Spleen (tissue), 11 donors: ENCODE data around the gene EYS. TPM values are rescaled to one million over a fixed set of nuclear protein-coding genes. Genes with fewer than 3 reads are reported as not detected.

Experiments used
- DNase-seq: peaks from one replicate; pipeline ENCODE4 v3.0.0-alpha.2; 2020
- H3K27ac ChIP-seq, 8 donors: fragments of 200-600 bp; sonication (generic) in 7 of 8; 1 replicate in 4 of 8; 2 replicates in 4 of 8; pipeline versions ENCODE4 v1.5.0 to v1.8.0; 2016 to 2021; ENCODE audit warnings: inconsistent platforms in 4 of 8, mild to moderate bottlenecking in 4 of 8, moderate library complexity in 1 of 8
- H3K27me3 ChIP-seq, 7 donors: fragments of 200-600 bp; sonication (generic) in 6 of 7; replicated peaks in 1 of 7; 1 replicate in 4 of 7; 2 replicates in 3 of 7; pipeline versions ENCODE4 v1.5.0 to v1.8.0; 2016 to 2021; ENCODE audit warnings: inconsistent platforms in 3 of 7, mild to moderate bottlenecking in 1 of 7
- H3K36me3 ChIP-seq, 6 donors: fragments of 200-600 bp; sonication (generic) in 5 of 6; 1 replicate in 4 of 6; 2 replicates in 2 of 6; pipeline versions ENCODE4 v1.5.0 to v1.8.0; 2016 to 2021; ENCODE audit warnings: inconsistent platforms in 2 of 6
- H3K4me1 ChIP-seq, 6 donors: fragments of 200-600 bp; sonication (generic) in 5 of 6; 1 replicate in 3 of 6; 2 replicates in 3 of 6; pipeline versions ENCODE4 v1.5.0 to v1.8.0; 2016 to 2021; ENCODE audit warnings: inconsistent platforms in 3 of 6
- H3K4me3 ChIP-seq, 8 donors: fragments of 200-600 bp; sonication (generic) in 7 of 8; 1 replicate in 4 of 8; 2 replicates in 4 of 8; pipeline versions ENCODE4 v1.5.0 to v1.8.0; 2016 to 2021; ENCODE audit warnings: inconsistent platforms in 4 of 8, mild to moderate bottlenecking in 4 of 8, moderate library complexity in 2 of 8
- H3K9me3 ChIP-seq, 8 donors: fragments of 200-600 bp; sonication (generic) in 7 of 8; 1 replicate in 4 of 8; 2 replicates in 4 of 8; pipeline versions ENCODE4 v1.5.0 to v1.8.0; 2016 to 2021; ENCODE audit warnings: inconsistent platforms in 4 of 8
- CTCF ChIP-seq, 11 experiments: fragments of 200-600 bp in 7 of 11; fragments of 450-650 bp in 4 of 11; sonication (generic) in 4 of 11; IDR thresholded peaks in 8 of 11; conservative IDR thresholded peaks in 3 of 11; 1 replicate in 7 of 11; 2 replicates in 4 of 11; pipeline versions ENCODE4 v1.4.0 to v1.8.0; 2016 to 2021; ENCODE audit warnings: antibody characterized with exemption in 11 of 11, inconsistent platforms in 4 of 11, mild to moderate bottlenecking in 1 of 11
- POLR2A ChIP-seq, 3 donors: fragments of 450-650 bp; IDR thresholded peaks; one replicate each; pipeline ENCODE4 v1.5.1; 2017; ENCODE audit warnings: antibody characterized with exemption in 3 of 3, mild to moderate bottlenecking in 1 of 3
- POLR2AphosphoS5 ChIP-seq, 3 donors: sonication (generic); formaldehyde crosslinking; IDR thresholded peaks; one replicate each; pipeline ENCODE4 v1.5.1; 2017; ENCODE audit warnings: antibody characterized with exemption in 3 of 3
- WGBS, 5 donors: extraction: QIAGEN DNeasy Blood & Tissue Kit in 3 of 5; methylation state at CpG; one replicate each; pipeline versions ENCODE4 v1.1.5 to v1.1.7; 2013 to 2018; 5-methylcytosine and 5-hydroxymethylcytosine counted together
- intact Hi-C: fragments of 100-400 bp; cut with DNase I; formaldehyde crosslinking; loops from one replicate; pipeline ENCODE4 v1.15.0; 2023; ENCODE audit warnings: low total_unique reads
- polyA plus RNA-seq, 3 donors: library from polyadenylated mRNA; stranded (reverse); fragments of 200-250 nt; gene quantifications; one replicate each; pipeline ENCODE4 v1.2.1, GENCODE V29; 2013
- total RNA-seq, 7 donors: library from RNA; depleted of rRNA in 3 of 7; stranded (reverse); fragments of >200 nt in 3 of 7; fragmentation: NEBNext Ultra II Directional in 4 of 7; extraction: Animal tissue kit (Norgen Biotek cat#: 25700) in 4 of 7; gene quantifications; one replicate each; pipeline versions ENCODE4 v1.1.0 to v1.2.1, GENCODE V29; 2016 to 2021
- donor health status: healthy with polysubstance abuse.
- donor health status: DM: no; HTN: no; CAD: no; lungs with moderate emphysema.
- donor health status: DM: no; HTN: no; CAD: no.
- donor health status: Bipolar disorder and iron deficiency.
- donor health status: healthy.
- donor health status: DM: no; HTN: no; CAD: no.
- donor health status: DM: yes; HTN: yes; CAD: no.

The EYS gene
- total and polyA plus RNA-seq, 10 donors, result under 0.01 to 0.72 (median 0.28) TPM; not detected in 5

DNA sequence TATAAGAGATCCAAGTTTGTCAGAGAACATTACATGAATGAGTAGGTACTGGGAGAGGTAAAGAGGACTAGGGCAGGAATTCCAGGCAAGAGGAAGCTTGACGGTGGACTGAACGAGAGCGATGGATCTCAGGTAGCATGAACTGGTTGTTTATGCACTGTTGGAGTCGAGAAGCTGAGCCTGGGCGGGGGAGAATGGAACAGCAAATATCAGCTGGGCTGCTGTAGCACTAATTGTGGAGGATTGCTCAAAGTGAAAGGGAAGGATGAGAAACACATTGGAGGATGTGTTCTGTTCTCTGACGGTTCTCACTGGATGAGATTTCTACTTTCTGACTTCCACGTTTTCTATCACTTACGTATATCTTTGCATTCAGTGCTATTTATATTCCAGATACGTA is 1907.2 kb downstream of the EYS start:
- Histone ChIP-seq H3K9me3 (no peaks in the 10 kb centered on the region), H3K4me3 (no peak overlapping the region), H3K27ac (no peak overlapping the region), H3K27me3 (no peaks in the 10 kb centered on the region), H3K4me1 (peaks cover 0 to 3% (median 0%) of the 10 kb centered on the region in 6 donors), H3K36me3 (no peaks in the 10 kb centered on the region)
- DNase-seq, result no peak
- intact Hi-C loops, result no loop called here
- TF ChIP-seq POLR2AphosphoS5 (IDR thresholded peaks at IDR 0.05) (no peak), CTCF (IDR thresholded peaks at IDR 0.05 in 8 of 11, conservative IDR thresholded peaks at IDR 0.05 in 3 of 11) (no peak), POLR2A (IDR thresholded peaks at IDR 0.05) (no peak)
- 69 to 87% (median 72%) methylated on average over 9 of the region's 9 CpGs for WGBS, 5 donors

DNA sequence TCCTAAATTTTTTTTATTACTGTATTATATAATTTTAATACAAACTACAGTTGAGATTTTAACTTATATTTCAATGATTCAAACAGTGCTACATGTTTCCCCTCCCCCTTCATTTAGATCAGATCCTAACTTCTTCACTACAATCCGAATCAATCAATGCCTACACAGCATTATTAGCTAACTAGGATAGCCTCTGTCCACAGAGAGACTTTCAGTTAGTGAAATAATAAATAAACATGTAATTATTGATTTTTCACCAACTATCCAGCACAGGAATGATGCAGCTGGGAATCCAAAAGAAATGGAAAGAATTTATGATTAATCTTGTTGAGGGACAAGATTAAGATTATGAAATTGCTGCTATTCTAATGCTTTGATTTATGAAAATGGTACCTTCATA is 1907.7 kb downstream of the EYS start:
- Histone ChIP-seq H3K4me1 (peaks cover 0 to 2% (median 0%) of the 10 kb centered on the region in 6 donors), H3K4me3 (no peak overlapping the region), H3K9me3 (no peaks in the 10 kb centered on the region), H3K27me3 (no peaks in the 10 kb centered on the region), H3K36me3 (no peaks in the 10 kb centered on the region), H3K27ac (no peak overlapping the region)
- no peak for TF ChIP-seq CTCF (IDR thresholded peaks at IDR 0.05 in 8 of 11, conservative IDR thresholded peaks at IDR 0.05 in 3 of 11)
- TF ChIP-seq POLR2AphosphoS5 (IDR thresholded peaks at IDR 0.05), result no peak
- TF ChIP-seq POLR2A (IDR thresholded peaks at IDR 0.05), result no peak
- 75 to 100% (median 90%) methylated on average over 1 of the region's 1 CpG for WGBS, 5 donors
- intact Hi-C loops, result no loop called here
- no peak for DNase-seq

DNA sequence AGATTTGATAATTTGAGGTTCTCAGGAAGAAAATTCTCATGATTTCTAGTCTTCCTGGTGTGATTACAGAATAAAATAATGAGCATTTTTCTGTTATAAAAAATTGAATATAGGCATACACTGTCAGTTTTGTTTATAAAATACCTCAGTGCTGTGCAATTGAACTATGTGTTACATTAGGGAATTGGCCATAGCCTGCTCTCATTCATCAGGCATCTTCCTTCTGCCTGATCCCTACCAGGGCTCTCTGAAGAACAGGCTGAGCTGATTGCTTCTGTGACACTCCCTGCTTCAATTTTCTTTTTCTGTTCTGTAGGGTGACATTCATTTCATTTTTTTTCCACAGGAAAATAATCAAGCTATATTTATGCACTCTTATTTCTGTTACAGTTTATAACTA is 1908.6 kb downstream of the EYS start:
- no peak for DNase-seq
- Histone ChIP-seq H3K27ac (no peak overlapping the region), H3K4me3 (no peak overlapping the region), H3K9me3 (no peaks in the 10 kb centered on the region), H3K4me1 (peaks cover 0 to 9% (median 0%) of the 10 kb centered on the region in 6 donors), H3K36me3 (no peaks in the 10 kb centered on the region), H3K27me3 (peaks cover 0 to 6% (median 0%) of the 10 kb centered on the region in 7 donors)
- intact Hi-C loops, result no loop called here
- TF ChIP-seq POLR2AphosphoS5 (IDR thresholded peaks at IDR 0.05) (no peak), POLR2A (IDR thresholded peaks at IDR 0.05) (no peak), CTCF (IDR thresholded peaks at IDR 0.05 in 8 of 11, conservative IDR thresholded peaks at IDR 0.05 in 3 of 11) (no peak)

DNA sequence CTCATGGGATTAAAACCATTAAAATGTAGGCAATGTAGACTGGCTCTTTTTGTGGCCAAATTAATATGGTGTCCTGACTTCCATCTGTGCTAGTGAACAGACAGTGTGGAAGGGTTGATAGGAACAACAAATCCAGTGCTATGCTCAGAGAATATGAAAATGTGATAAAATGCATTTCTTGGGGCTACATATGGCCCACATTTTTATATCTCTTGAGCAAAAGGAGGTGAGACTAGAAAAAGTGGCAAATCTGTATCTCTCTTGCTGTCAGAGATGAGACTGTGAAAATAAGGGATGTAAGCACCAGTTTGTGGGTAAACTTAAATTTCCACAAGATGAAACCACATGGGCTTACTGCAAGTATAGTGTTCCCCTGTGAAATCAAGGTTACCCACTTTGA is 1909.3 kb downstream of the EYS start:
- TF ChIP-seq CTCF (IDR thresholded peaks at IDR 0.05 in 8 of 11, conservative IDR thresholded peaks at IDR 0.05 in 3 of 11) (no peak), POLR2AphosphoS5 (IDR thresholded peaks at IDR 0.05) (no peak), POLR2A (IDR thresholded peaks at IDR 0.05) (no peak)
- H3K4me1 ChIP-seq, result peaks cover 0 to 9% (median 0%) of the 10 kb centered on the region in 6 donors
- H3K4me3 ChIP-seq, result no peak overlapping the region
- H3K27me3 ChIP-seq, result peaks cover 0 to 6% (median 0%) of the 10 kb centered on the region in 7 donors
- H3K9me3 ChIP-seq, result no peaks in the 10 kb centered on the region
- no peaks in the 10 kb centered on the region for H3K36me3 ChIP-seq
- H3K27ac ChIP-seq, result no peak overlapping the region
- no peak for DNase-seq
- intact Hi-C loops, result no loop called here
